ENCODE results near the gene EPHX1. TPM values are rescaled to one million over a fixed set of nuclear protein-coding genes. Genes with fewer than 3 reads are reported as not detected.

EPHX1 gene
- total and polyA plus RNA-seq, 4 donors = 93.8 to 1,448 (median 204) TPM

- TF ChIP-seq REST (IDR thresholded peaks at IDR 0.05) (peak; percentile 53), RXRA (IDR thresholded peaks at IDR 0.05) (peak; percentile 56 to 83), JUND (IDR thresholded peaks at IDR 0.05) (peak in 1 of 2 donors; percentile 50), NR2F2 (IDR thresholded peaks at IDR 0.05) (no peak)
Measured at GRCh38 chr1:225891229-225891972, 81.5 kb downstream of the EPHX1 start (continued).

GRCh38 chr1:225892307-225892706 is 82.4 kb downstream of the EPHX1 start:
- Histone ChIP-seq H3K4me3 (ENCODE audit: low read depth in 1 of 3, low read length in 3 of 3) (no peak overlapping the region), H3K27me3 (ENCODE audit: control insufficient read depth in 4 of 4, insufficient read depth in 4 of 4, low read length in 3 of 4) (no peaks in the 10 kb centered on the region), H3K9me3 (ENCODE audit: control insufficient read depth in 4 of 4, low read length in 3 of 4) (no peaks in the 10 kb centered on the region), H3K36me3 (ENCODE audit: control insufficient read depth in 4 of 4, insufficient read depth in 3 of 4, low read depth in 1 of 4, low read length in 3 of 4) (no peaks in the 10 kb centered on the region), H3K27ac (ENCODE audit: low read depth in 1 of 2, low read length in 2 of 2) (no peak overlapping the region), H3K9ac (ENCODE audit: low read depth in 1 of 2, low read length in 2 of 2) (no peak overlapping the region), H3K4me1 (ENCODE audit: control insufficient read depth in 4 of 4, insufficient read depth in 4 of 4, low read length in 3 of 4) (peaks cover 21 to 44% (median 32%) of the 10 kb centered on the region in 4 donors)
- no peak for DNase-seq (ENCODE audit: low spot score)
- 90% methylated on average over 6 of the region's 6 CpGs for WGBS
- TF ChIP-seq EGR1 (IDR thresholded peaks at IDR 0.05; ENCODE audit: low read depth in 2 of 2) (no peak), YY1 (IDR thresholded peaks at IDR 0.05) (no peak), SP1 (IDR thresholded peaks at IDR 0.05) (no peak), TAF1 (conservative IDR thresholded peaks at IDR 0.05) (no peak), RXRA (IDR thresholded peaks at IDR 0.05) (no peak), GABPA (IDR thresholded peaks at IDR 0.05 in 1 of 2, conservative IDR thresholded peaks at IDR 0.05 in 1 of 2) (no peak), JUND (IDR thresholded peaks at IDR 0.05) (no peak), RAD21 (IDR thresholded peaks at IDR 0.05) (no peak), CTCF (IDR thresholded peaks at IDR 0.05; ENCODE audit: low read depth, low read length, missing input control) (no peak), FOXA1 (IDR thresholded peaks at IDR 0.05) (no peak), HNF4A (conservative IDR thresholded peaks at IDR 0.05) (no peak), REST (IDR thresholded peaks at IDR 0.05) (no peak), ATF3 (IDR thresholded peaks at IDR 0.05) (no peak), ZBTB33 (IDR thresholded peaks at IDR 0.05) (no peak), FOXA2 (IDR thresholded peaks at IDR 0.05) (no peak), NR2F2 (IDR thresholded peaks at IDR 0.05) (no peak)
- TF ChIP-seq, protein P1, sequence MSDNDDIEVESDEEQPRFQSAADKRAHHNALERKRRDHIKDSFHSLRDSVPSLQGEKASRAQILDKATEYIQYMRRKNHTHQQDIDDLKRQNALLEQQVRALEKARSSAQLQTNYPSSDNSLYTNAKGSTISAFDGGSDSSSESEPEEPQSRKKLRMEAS (IDR thresholded peaks at IDR 0.05) = no peak

Data from liver (tissue), 9 donors.